Glutamatergic neuron (in vitro differentiated cells): ENCODE measurements around the gene PTCHD4. TPM values are rescaled to one million over a fixed set of nuclear protein-coding genes. Genes with fewer than 3 reads are reported as not detected.

Experiments
- DNase-seq: peaks from one replicate; pipeline ENCODE4 v3.0.0; 2022
- H3K27ac Mint-ChIP-seq: one replicate; pipeline ENCODE4 v1.8.0; 2020; ENCODE audit warnings: mild to moderate bottlenecking, mixed read lengths, inconsistent platforms; ENCODE audit not compliant: unreplicated experiment
- H3K27me3 Mint-ChIP-seq: one replicate; pipeline ENCODE4 v1.8.0; 2020; ENCODE audit warnings: mild to moderate bottlenecking, moderate library complexity, mixed read lengths, inconsistent platforms; ENCODE audit not compliant: unreplicated experiment
- H3K36me3 Mint-ChIP-seq: one replicate; pipeline ENCODE4 v1.8.0; 2020; ENCODE audit warnings: mild to moderate bottlenecking, mixed read lengths, inconsistent platforms; ENCODE audit not compliant: unreplicated experiment
- H3K4me1 Mint-ChIP-seq: one replicate; pipeline ENCODE4 v1.8.0; 2020; ENCODE audit warnings: mild to moderate bottlenecking, low read depth, mixed read lengths, inconsistent platforms; ENCODE audit not compliant: unreplicated experiment
- H3K4me3 Mint-ChIP-seq: one replicate; pipeline ENCODE4 v1.8.0; 2020; ENCODE audit warnings: mild to moderate bottlenecking, mixed read lengths, inconsistent platforms; ENCODE audit not compliant: unreplicated experiment
- H3K9me3 Mint-ChIP-seq: one replicate; pipeline ENCODE4 v1.8.0; 2020; ENCODE audit warnings: mild to moderate bottlenecking, moderate library complexity, mixed read lengths, inconsistent platforms; ENCODE audit not compliant: unreplicated experiment
- total RNA-seq: library from RNA; stranded (reverse); fragmentation: NEBNext Ultra II Directional; extraction: Animal tissue kit (Norgen Biotek cat#: 25700); gene quantifications from one replicate; pipeline ENCODE4 v1.2.1, GENCODE V29; 2021; ENCODE audit not compliant: unreplicated experiment
- TF ChIP-seq, protein P1 (sequence below): fragments of 200-600 bp; sonication (generic); IDR thresholded peaks from one replicate; pipeline ENCODE4 v1.5.0; 2021; ENCODE audit not compliant: partially characterized antibody, unreplicated experiment

The PTCHD4 gene
- total RNA-seq, 1 donor from 2014 or later = 3.6 TPM

DNA sequence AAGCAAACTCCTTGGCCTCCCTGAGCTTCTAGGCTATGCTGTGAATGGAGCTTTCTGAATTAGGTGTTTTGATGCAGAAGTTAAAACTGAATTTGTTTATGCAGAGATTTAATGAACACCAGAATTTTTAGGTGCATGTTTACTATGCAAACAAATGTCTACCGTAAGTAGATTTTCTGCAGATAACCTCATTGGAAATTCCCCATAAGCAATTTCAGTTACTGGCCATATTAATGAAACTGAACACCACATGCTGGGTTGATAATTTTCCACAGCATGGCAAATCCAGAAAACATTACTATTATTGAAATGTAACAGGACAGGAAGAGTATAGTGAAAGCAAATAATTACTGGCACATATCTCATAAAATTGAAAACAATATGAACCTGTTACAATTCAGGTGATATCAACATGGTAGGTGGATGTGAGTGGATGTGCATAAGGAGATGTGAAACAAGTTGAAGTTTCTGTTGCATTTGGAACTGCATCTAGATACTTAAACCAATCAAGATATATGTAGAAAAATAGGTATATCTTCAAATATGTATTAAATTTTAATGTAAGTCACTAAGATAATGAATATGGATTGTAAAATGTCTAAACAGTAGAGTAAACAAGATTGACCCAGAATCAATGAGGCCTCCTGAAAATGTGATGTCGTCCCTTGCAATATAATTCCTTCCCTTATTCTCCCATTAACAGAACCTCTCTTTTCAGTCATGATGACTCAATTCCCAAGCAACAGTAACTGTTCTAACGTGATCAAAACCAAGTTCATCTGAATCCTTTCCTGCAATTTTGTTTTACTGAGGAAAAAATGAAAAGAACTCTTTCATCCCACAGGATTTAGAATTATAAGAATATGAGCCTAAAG is 11.0 kb downstream of the PTCHD4 start:
- Mint-ChIP-seq H3K36me3 (no peaks in the 10 kb centered on the region), H3K4me3 (no peak overlapping the region), H3K4me1 (no peaks in the 10 kb centered on the region), H3K27me3 (no peaks in the 10 kb centered on the region), H3K9me3 (peaks cover 2% of the 10 kb centered on the region), H3K27ac (no peak overlapping the region)
- TF ChIP-seq, protein P1, sequence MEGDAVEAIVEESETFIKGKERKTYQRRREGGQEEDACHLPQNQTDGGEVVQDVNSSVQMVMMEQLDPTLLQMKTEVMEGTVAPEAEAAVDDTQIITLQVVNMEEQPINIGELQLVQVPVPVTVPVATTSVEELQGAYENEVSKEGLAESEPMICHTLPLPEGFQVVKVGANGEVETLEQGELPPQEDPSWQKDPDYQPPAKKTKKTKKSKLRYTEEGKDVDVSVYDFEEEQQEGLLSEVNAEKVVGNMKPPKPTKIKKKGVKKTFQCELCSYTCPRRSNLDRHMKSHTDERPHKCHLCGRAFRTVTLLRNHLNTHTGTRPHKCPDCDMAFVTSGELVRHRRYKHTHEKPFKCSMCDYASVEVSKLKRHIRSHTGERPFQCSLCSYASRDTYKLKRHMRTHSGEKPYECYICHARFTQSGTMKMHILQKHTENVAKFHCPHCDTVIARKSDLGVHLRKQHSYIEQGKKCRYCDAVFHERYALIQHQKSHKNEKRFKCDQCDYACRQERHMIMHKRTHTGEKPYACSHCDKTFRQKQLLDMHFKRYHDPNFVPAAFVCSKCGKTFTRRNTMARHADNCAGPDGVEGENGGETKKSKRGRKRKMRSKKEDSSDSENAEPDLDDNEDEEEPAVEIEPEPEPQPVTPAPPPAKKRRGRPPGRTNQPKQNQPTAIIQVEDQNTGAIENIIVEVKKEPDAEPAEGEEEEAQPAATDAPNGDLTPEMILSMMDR = no peak
- DNase-seq = no peak

DNA sequence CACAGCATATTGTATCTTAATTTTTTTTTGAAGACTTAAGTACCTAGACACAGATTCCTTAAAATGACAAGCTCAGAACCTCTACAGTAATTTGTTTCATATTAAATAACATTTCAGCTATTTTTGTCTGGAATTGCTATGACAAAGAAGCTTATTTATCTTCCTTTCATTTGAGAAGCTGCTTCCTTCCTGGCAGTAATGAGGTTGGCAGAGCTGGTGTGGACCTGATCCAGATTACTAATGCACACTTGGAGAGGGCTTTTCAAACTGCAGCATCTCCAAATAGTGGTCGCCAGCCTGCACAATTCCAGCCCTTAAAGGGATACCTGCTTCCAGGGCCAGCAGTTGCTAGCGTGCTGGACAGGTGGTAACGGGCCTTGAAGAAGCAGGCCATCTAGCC is 12.1 kb downstream of the PTCHD4 start:
- Mint-ChIP-seq H3K4me3 (no peak overlapping the region), H3K27me3 (no peaks in the 10 kb centered on the region), H3K4me1 (no peaks in the 10 kb centered on the region), H3K9me3 (peaks cover 2% of the 10 kb centered on the region), H3K27ac (no peak overlapping the region), H3K36me3 (no peaks in the 10 kb centered on the region)
- TF ChIP-seq, protein P1 = no peak
- DNase-seq = no peak

DNA sequence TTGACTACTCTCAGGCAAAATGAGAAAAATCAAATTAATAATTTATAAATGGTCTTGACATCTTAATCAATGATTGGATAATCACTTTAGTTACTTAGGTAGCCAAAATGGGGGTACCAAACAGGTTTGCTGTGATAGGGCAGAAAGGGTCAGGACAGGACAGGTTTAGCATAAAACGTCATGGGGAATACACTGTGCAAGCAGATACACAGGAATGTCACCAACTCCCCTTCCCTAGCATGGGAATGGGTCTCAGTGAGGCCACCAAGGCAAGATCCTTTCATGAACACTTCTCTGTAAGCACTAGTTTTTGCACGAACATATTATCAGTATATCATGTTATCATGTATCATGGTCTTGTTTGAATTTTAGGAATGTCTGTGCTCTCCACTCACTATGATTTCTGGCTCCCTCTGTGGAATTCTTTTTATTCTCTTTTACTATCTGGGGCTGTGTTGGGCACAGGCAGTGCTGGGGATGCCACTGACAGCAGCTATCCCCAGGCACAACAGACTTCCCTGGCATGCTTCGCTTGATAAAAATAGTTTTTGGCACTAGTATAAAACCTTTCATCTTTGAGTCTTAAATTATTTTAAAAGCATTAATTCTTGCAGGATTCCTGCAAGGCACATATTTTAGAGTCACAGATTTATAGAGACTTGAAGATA is 18.3 kb downstream of the PTCHD4 start:
- Mint-ChIP-seq H3K27ac (no peak overlapping the region), H3K9me3 (peaks cover 2% of the 10 kb centered on the region), H3K4me1 (no peaks in the 10 kb centered on the region), H3K27me3 (no peaks in the 10 kb centered on the region), H3K36me3 (no peaks in the 10 kb centered on the region), H3K4me3 (no peak overlapping the region)
- no peak for DNase-seq
- TF ChIP-seq, protein P1 = no peak

DNA sequence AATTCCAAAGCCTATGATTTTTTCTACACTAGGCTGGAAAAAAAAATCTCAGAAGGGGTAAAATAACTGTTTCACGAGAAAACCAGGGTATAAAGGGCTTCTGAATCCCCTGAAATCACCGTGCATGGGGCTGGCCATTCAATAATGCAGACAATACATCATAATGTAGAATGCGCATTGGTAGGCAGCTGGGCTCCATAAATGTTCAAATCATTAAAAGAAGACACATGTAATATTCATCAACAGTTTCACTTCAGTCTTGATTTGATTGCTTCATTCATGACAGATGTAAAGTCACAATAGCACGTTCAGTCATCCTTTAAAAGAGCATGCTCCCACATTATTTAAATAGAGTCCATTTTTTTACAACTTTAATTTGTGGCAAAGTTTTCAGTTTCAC is 20.5 kb downstream of the PTCHD4 start:
- Mint-ChIP-seq H3K4me3 (no peak overlapping the region), H3K27me3 (no peaks in the 10 kb centered on the region), H3K4me1 (no peaks in the 10 kb centered on the region), H3K27ac (no peak overlapping the region), H3K9me3 (peaks cover 2% of the 10 kb centered on the region), H3K36me3 (no peaks in the 10 kb centered on the region)
- TF ChIP-seq, protein P1 = no peak
- DNase-seq = no peak

DNA sequence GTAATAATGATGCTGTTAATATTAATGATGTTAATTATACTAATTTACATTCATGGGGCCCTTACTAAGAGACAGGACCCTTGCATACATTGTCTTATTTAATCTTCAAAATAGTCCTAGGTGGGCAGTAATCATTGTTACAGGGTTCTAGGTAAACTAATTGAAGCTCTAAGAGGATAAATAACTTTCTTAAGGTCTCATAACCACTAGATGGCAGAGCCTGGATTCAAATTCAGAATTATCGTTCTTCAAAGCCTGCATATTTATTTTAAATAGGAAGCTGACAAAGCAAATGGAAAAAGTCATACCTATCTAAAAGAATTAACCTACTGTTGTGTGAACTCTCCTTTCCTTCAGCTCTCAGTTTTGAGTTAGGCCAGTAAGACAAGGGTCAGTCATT is 23.5 kb downstream of the PTCHD4 start:
- no peaks in the 10 kb centered on the region for H3K36me3 Mint-ChIP-seq
- H3K27me3 Mint-ChIP-seq = no peaks in the 10 kb centered on the region
- no peak overlapping the region for H3K27ac Mint-ChIP-seq
- H3K4me3 Mint-ChIP-seq = no peak overlapping the region
- TF ChIP-seq, protein P1 = no peak
- H3K4me1 Mint-ChIP-seq = no peaks in the 10 kb centered on the region
- no peaks in the 10 kb centered on the region for H3K9me3 Mint-ChIP-seq
- no peak for DNase-seq
